Articular chondrocyte of knee joint (primary cell): Measurements from ENCODE around the gene CSF2. TPM values are rescaled to one million over a fixed set of nuclear protein-coding genes. Genes with fewer than 3 reads are reported as not detected.

Experiments
- small RNA-seq: library from RNA; depleted of rRNA; stranded (forward); fragments of <200 nt; gene quantifications from one replicate; pipeline ENCODE3, GENCODE V24; 2012
- total RNA-seq: library from RNA; depleted of rRNA; stranded (reverse); fragments of >200 nt; gene quantifications from 2 replicates; pipeline ENCODE4 v1.2.3, GENCODE V29; 2012

The CSF2 gene
- not detected in 2 replicates for total RNA-seq

GRCh38 chr5:132073231-132074013 lies at the start of gene CSF2:
CSF2 (plus strand) TSS chr5:132073789; CDS start chr5:132073824, 35 bp downstream.

DNA sequence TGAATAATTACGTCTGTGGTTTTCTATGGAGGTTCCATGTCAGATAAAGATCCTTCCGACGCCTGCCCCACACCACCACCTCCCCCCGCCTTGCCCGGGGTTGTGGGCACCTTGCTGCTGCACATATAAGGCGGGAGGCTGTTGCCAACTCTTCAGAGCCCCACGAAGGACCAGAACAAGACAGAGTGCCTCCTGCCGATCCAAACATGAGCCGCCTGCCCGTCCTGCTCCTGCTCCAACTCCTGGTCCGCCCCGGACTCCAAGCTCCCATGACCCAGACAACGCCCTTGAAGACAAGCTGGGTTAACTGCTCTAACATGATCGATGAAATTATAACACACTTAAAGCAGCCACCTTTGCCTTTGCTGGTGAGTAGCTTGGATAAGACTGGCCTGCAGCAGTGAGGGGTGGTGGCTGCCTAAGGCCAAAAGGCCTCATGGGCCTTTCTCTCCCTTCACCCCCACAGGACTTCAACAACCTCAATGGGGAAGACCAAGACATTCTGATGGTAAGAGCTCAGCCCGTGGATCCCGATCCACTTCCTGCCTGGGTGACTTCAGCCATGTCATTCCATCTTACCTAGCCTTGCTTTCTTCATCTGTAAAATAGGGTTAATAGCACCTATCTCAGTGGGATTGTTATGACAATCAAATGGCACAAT lies 13.0 kb upstream of the CSF2 start, which contains the start of gene IL3:
Gene IL3, plus strand, starts transcription at position 155 of the 661 bp plus-strand sequence. Its CDS starts 52 bp downstream, at position 207.

Small RNAs within 50 kb of the gene (small RNA-seq; reads per million reads assigned to genes)
- not detected for gene RF00285

Other genes starting within 250 kb of the CSF2 start
- not detected in 2 replicates for gene MEIKIN, start 128.1 kb upstream of the CSF2 start, total RNA-seq
- gene ACSL6, start 62.1 kb upstream of the CSF2 start, total RNA-seq: 0.32 TPM in 1 of 2 replicates, not detected in the other
- gene IL3, start 13.1 kb upstream of the CSF2 start, total RNA-seq: not detected in 2 replicates
- gene P4HA2, start 154.1 kb downstream of the CSF2 start, total RNA-seq: 149 and 156 TPM in 2 replicates
- gene PDLIM4, start 183.9 kb downstream of the CSF2 start, total RNA-seq: 34.5 and 34.8 TPM in 2 replicates
- 6.1 and 9.5 TPM in 2 replicates for gene SLC22A4, start 220.6 kb downstream of the CSF2 start, total RNA-seq